Endothelial cell of umbilical vein (primary cell): Measurements from ENCODE around the gene GCH1. TPM values are rescaled to one million over a fixed set of nuclear protein-coding genes. Genes with fewer than 3 reads are reported as not detected.
A peak's percentile ranks its signal among the peaks of the same experiment; 100 is the strongest.

Source experiments
- BruUV-seq: library from RNA; stranded (reverse); fragments of 400-500 nt; replicated peaks from 2 replicates; lab custom pipeline; 2021; lab: Mats Ljungman, UMichigan
- CTCF ChIA-PET: fragments of 300-600, 350-600 bp; sonication (Branson Sonifier 250); formaldehyde crosslinking; loops from one replicate; lab custom pipeline; 2021; ENCODE audit warnings: antibody characterized with exemption, inconsistent platforms; lab: Charles Lee
- POLR2A ChIA-PET: fragments of 300-600, 350-600 bp; sonication (Branson Sonifier 250); formaldehyde crosslinking; loops from one replicate; lab custom pipeline; 2021; ENCODE audit warnings: antibody characterized with exemption, inconsistent platforms; lab: Charles Lee
- DNase-seq: peaks from one replicate; pipeline ENCODE4 v3.0.0-alpha.2; 2011; ENCODE audit warnings: low read depth, low spot score
- FAIRE-seq: peaks from 2 replicates; lab custom pipeline; 2011; peaks lifted over from hg19 to GRCh38; lab: Jason Lieb, UNC
- H2AFZ ChIP-seq: 2 replicates; pipeline ENCODE4 v1.6.0; 2012; ENCODE audit warnings: low read depth, low read length, control low read depth, inconsistent platforms
- H3K27ac ChIP-seq: 2 replicates; pipeline ENCODE4 v1.5.1; 2011; ENCODE audit warnings: low read depth, mild to moderate bottlenecking, control low read depth, low read length, moderate library complexity; ENCODE audit not compliant: insufficient read depth
- H3K27me3 ChIP-seq, 2 experiments: 2 replicates each; pipeline versions ENCODE4 v1.6.0 to v1.6.1; 2011; ENCODE audit warnings: low read length in 2 of 2, mixed read lengths in 1 of 2; ENCODE audit not compliant: control insufficient read depth in 2 of 2, insufficient read depth in 2 of 2
- H3K36me3 ChIP-seq, 2 experiments: 2 replicates in 1 of 2; 3 replicates in 1 of 2; pipeline ENCODE4 v1.5.1; 2011; ENCODE audit warnings: low read length in 2 of 2, mild to moderate bottlenecking in 1 of 2, moderate library complexity in 1 of 2; ENCODE audit not compliant: control insufficient read depth in 2 of 2, insufficient read depth in 2 of 2; ENCODE audit errors: extremely low read depth in 1 of 2
- H3K4me1 ChIP-seq: 3 replicates; pipeline ENCODE4 v1.5.1; 2011; ENCODE audit warnings: mild to moderate bottlenecking, low read length; ENCODE audit not compliant: control insufficient read depth, insufficient read depth; ENCODE audit errors: extremely low read depth
- H3K4me2 ChIP-seq: 2 replicates; pipeline ENCODE4 v1.6.1; 2011; ENCODE audit warnings: low read length, control low read depth, mixed read lengths; ENCODE audit not compliant: insufficient read depth
- H3K4me3 ChIP-seq, 3 experiments: fragments of 200-600 bp in 1 of 3; sonication (generic), shearing (Covaris generic) in 1 of 3; replicated peaks in 1 of 3; 2 replicates each; pipeline ENCODE4 v1.5.1; 2011 to 2016; ENCODE audit warnings: control low read depth in 3 of 3, low read length in 3 of 3, mild to moderate bottlenecking in 2 of 3, inconsistent platforms in 1 of 3, low read depth in 1 of 3, moderate library complexity in 1 of 3; ENCODE audit not compliant: insufficient read depth in 1 of 3
- H3K79me2 ChIP-seq: 2 replicates; pipeline ENCODE4 v1.6.0; 2012; ENCODE audit warnings: low read length, inconsistent platforms; ENCODE audit not compliant: control insufficient read depth, insufficient read depth
- H3K9ac ChIP-seq: replicated peaks from 2 replicates; pipeline ENCODE3; 2011; ENCODE audit warnings: low read length, control low read depth; ENCODE audit not compliant: insufficient read depth; ENCODE audit errors: extremely low read depth
- H3K9me1 ChIP-seq: replicated peaks from 3 replicates; pipeline ENCODE4 v1.6.0; 2011; ENCODE audit warnings: mild to moderate bottlenecking, low read length; ENCODE audit not compliant: control insufficient read depth, insufficient read depth; ENCODE audit errors: extremely low read depth
- H3K9me3 ChIP-seq: replicated peaks from 2 replicates; pipeline ENCODE4 v1.5.1; 2012; ENCODE audit warnings: low read length, inconsistent platforms; ENCODE audit not compliant: control insufficient read depth, insufficient read depth
- H4K20me1 ChIP-seq: replicated peaks from 2 replicates; pipeline ENCODE3; 2011; ENCODE audit warnings: mild to moderate bottlenecking, low read length; ENCODE audit not compliant: control insufficient read depth, insufficient read depth; ENCODE audit errors: extremely low read depth
- FOS ChIP-seq: IDR thresholded peaks from 2 replicates; pipeline ENCODE4 v1.6.1; 2011; ENCODE audit warnings: mild to moderate bottlenecking, low read length, moderate library complexity, borderline replicate concordance; ENCODE audit not compliant: insufficient read depth
- GATA2 ChIP-seq: IDR thresholded peaks from 2 replicates; pipeline ENCODE4 v1.7.0; 2011; ENCODE audit warnings: low read depth, mild to moderate bottlenecking, moderate library complexity, mixed read lengths, low read length; ENCODE audit not compliant: insufficient read length, insufficient read depth
- JUN ChIP-seq: IDR thresholded peaks from 2 replicates; pipeline ENCODE4 v1.6.1; 2011; ENCODE audit warnings: borderline replicate concordance, low read depth; ENCODE audit not compliant: insufficient read length, insufficient read depth
- MYC ChIP-seq: IDR thresholded peaks from one replicate; pipeline ENCODE4 v1.6.1; 2011; ENCODE audit warnings: mild to moderate bottlenecking, low read depth, low read length
- dilution Hi-C: fragments of 300-500 bp; cut with MboI; formaldehyde crosslinking; loops from one replicate; pipeline ENCODE4 v1.15.0; 2019; ENCODE audit warnings: low sequenced_read_pairs; ENCODE audit not compliant: extremely low pct_ligation_motif_present
- intact Hi-C: fragments of 100-400 bp; cut with micrococcal nuclease; formaldehyde crosslinking; loops from one replicate; pipeline ENCODE4 v1.10.0; 2022
- polyA plus RNA-seq, 4 experiments: library from polyadenylated mRNA; depleted of rRNA in 3 of 4; stranded (reverse) in 3 of 4; unstranded in 1 of 4; fragments of >200 nt; gene quantifications; 2 replicates each; pipeline versions ENCODE4 v1.2.1 to v1.2.3, GENCODE V29; 2011 to 2012; ENCODE audit warnings: missing spikeins in 1 of 4
- total RNA-seq: library from RNA; stranded (reverse); gene quantifications from 2 replicates; pipeline ENCODE4 v1.2.3, GENCODE V29; 2021
- TF ChIP-seq, protein P1 (sequence below), 2 donors: IDR thresholded peaks; 1 replicate in 1 of 2; 2 replicates in 1 of 2; pipeline ENCODE4 v1.5.1; 2011; ENCODE audit warnings: low read length in 2 of 2, mild to moderate bottlenecking in 2 of 2, moderate library complexity in 2 of 2, control low read depth in 1 of 2, inconsistent platforms in 1 of 2, low read depth in 1 of 2; ENCODE audit not compliant: insufficient read depth in 1 of 2; ENCODE audit errors: extremely low read depth in 1 of 2
- TF ChIP-seq, protein P2 (sequence below): IDR thresholded peaks from 2 replicates; pipeline ENCODE4 v1.6.1; 2011; ENCODE audit not compliant: insufficient read depth, insufficient read length

Gene GCH1
- total and polyA plus RNA-seq, 2 donors (not counting 3 experiments of a cell fraction or from before 2014, with no cell fraction given) = 3.6 to 4.6 TPM

DNA sequence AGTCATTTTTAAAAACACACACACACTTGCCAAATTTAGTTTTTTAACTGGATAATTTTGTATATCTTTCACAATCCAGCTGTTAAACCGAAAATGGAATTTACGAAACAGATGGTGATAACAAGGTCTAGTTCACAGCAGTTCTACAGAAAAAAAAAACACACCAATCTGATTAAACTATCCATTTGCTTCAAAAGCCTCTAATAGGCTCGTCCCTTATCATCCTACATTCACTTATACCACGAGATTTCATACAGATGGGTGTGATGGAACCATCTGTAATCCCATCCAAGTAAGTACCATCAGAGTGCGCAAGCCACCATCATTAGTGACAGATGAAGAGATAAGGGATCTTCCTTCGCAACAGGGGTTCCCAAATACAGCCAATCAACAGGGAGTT is 20.1 kb downstream of the GCH1 start:
- Histone ChIP-seq H3K9me3 (no peaks in the 10 kb centered on the region), H3K36me3 (no peaks in the 10 kb centered on the region), H3K27ac (peak overlapping the region; percentile 49), H4K20me1 (no peaks in the 10 kb centered on the region), H3K79me2 (no peaks in the 10 kb centered on the region), H3K4me1 (peaks cover 11% of the 10 kb centered on the region), H2AFZ (peak overlapping the region; percentile 85), H3K27me3 (no peaks in the 10 kb centered on the region), H3K4me2 (peak overlapping the region; percentile 94), H3K4me3 (no peak overlapping the region), H3K9ac (no peak overlapping the region), H3K9me1 (no peaks in the 10 kb centered on the region)
- no peak for DNase-seq
- BruUV-seq = no TSS peak
- ChIA-PET CTCF (interaction anchor here (1.7 to 3.0 kb wide), 3 partner anchors 11 to 20 kb away, joined by 7 to 10 read pairs (median 8); partner anchors contain the start of gene GCH1), POLR2A (no interaction called here)
- FAIRE-seq = peak; percentile 24
- no peak for TF ChIP-seq MYC
- TF ChIP-seq, protein P1, sequence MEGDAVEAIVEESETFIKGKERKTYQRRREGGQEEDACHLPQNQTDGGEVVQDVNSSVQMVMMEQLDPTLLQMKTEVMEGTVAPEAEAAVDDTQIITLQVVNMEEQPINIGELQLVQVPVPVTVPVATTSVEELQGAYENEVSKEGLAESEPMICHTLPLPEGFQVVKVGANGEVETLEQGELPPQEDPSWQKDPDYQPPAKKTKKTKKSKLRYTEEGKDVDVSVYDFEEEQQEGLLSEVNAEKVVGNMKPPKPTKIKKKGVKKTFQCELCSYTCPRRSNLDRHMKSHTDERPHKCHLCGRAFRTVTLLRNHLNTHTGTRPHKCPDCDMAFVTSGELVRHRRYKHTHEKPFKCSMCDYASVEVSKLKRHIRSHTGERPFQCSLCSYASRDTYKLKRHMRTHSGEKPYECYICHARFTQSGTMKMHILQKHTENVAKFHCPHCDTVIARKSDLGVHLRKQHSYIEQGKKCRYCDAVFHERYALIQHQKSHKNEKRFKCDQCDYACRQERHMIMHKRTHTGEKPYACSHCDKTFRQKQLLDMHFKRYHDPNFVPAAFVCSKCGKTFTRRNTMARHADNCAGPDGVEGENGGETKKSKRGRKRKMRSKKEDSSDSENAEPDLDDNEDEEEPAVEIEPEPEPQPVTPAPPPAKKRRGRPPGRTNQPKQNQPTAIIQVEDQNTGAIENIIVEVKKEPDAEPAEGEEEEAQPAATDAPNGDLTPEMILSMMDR (IDR thresholded peaks at IDR 0.05; ENCODE audit: extremely low read depth in 1 of 2, insufficient read depth in 1 of 2, low read depth in 1 of 2, low read length in 2 of 2) = no peak
- TF ChIP-seq, protein P2, sequence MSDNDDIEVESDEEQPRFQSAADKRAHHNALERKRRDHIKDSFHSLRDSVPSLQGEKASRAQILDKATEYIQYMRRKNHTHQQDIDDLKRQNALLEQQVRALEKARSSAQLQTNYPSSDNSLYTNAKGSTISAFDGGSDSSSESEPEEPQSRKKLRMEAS = no peak
- no peak for TF ChIP-seq JUN
- no peak for TF ChIP-seq GATA2
- TF ChIP-seq FOS = no peak
- dilution Hi-C loops = no loop called here
- intact Hi-C loops = no loop called here
